HFF-Myc (cell line): Measurements from ENCODE around the gene LCMT2.

Experiments used
- DNase-seq: peaks from one replicate; pipeline ENCODE4 v3.0.0-alpha.2; 2011; ENCODE audit warnings: low read depth; ENCODE audit errors: extremely low read depth
- H3K4me3 ChIP-seq: replicated peaks from 2 replicates; pipeline ENCODE4 v1.5.1; 2011; ENCODE audit warnings: low read depth, mild to moderate bottlenecking, control low read depth, low read length
- CTCF ChIP-seq: IDR thresholded peaks from 2 replicates; pipeline ENCODE4 v1.5.1; 2012; ENCODE audit warnings: mild to moderate bottlenecking, low read depth, low read length, control low read depth; ENCODE audit errors: missing control alignments

LCMT2 gene

DNA sequence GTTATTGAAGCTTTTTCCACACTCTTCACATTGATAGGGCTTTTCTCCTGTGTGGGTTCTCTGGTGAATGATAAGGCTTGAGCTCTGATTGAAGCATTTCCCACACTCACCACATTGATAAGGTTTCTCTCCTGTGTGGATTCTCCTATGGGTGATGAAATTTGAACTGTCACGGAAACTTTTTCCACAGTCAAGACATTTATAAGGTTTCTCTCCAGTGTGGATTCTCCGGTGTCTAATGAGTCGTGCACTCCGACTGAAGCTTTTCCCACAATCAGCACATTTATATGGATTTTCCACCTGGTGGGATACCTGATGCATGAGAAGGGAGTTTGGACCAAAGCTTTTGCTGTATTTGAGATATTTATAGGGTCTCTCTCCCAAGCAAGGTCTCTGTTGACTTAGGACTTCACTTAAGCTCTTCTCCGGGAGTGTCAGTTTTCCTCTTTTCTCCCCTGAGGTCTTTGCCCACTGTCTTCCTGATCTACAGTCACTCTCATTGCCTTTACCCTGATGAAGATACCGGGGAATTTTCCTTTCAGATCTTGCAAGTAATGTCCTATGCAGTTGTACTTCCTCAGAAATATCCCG, 31.0 kb upstream of the LCMT2 start:
- no peak for TF ChIP-seq CTCF
- no peak for DNase-seq
- H3K4me3 ChIP-seq: no peak overlapping the region

- no peak overlapping the region for H3K4me3 ChIP-seq
- no peak for TF ChIP-seq CTCF
- no peak for DNase-seq
Observed at GRCh38 chr15:43360821-43361220, 30.4 kb upstream of the LCMT2 start.

- no peak overlapping the region for H3K4me3 ChIP-seq
- DNase-seq: no peak
- TF ChIP-seq CTCF: no peak
Observed at GRCh38 chr15:43352693-43353382, 22.5 kb upstream of the LCMT2 start.

DNA sequence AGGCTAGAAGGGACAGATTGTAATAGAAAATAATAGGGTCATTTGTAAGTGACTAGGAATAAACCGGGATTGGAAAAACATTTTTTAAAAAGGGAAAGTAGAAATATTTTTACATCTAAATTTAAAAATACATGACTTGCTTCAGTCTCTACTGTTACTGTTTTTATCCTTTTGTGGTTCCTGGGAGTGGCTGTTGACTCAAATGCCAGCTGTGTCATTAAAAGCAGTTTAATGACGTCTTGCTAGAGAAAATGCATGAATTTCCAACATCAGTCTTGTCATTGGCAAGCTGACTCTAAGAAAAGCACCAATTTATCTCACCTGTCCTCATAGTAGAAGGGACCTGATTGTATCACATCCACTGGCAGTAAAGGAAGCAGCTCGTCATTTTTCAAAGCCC, 16.7 kb upstream of the LCMT2 start:
- no peak overlapping the region for H3K4me3 ChIP-seq
- TF ChIP-seq CTCF: no peak
- no peak for DNase-seq

DNA sequence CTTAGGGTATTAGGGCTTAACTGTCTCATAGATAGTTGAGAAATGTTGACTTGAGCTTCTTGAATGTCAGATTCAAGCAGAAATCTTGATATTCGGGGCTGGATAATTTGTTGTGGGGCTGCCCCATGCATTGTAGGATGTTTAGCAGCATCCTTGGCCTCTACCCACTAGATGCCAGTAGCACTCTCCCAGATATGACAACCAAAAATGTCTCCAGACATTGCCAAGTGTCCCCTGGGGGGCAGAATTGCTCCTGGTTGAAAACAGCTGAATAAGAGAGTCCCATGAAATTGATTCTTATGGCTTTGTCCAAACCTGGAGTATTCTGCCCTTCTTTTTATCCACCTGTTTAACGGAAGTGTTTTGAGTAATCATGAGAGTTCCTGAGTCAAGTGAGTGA, 15.9 kb upstream of the LCMT2 start:
- DNase-seq: no peak
- TF ChIP-seq CTCF: no peak
- H3K4me3 ChIP-seq: no peak overlapping the region

DNA sequence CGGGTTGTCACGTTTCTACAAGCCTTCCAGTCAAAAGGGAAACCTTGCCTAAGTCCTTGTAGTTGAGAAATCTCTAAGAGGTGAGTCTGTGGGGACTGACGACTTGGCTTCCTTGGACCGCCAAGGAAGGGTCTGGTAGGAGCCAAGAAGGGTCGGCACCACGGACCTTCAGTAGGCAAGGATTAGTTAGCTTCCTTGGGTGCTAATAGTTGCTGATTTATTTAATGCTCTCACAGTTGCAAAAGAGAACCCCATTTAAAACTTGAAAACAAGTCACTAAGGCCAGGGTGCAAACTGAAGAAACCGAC, 361 bp upstream of the LCMT2 start:
- peak overlapping the region; percentile 73 for H3K4me3 ChIP-seq
- TF ChIP-seq CTCF: no peak
- no peak for DNase-seq
